OCI-LY7 (cell line): Measurements from ENCODE around the gene ZIC2. TPM values are rescaled to one million over a fixed set of nuclear protein-coding genes. Genes with fewer than 3 reads are reported as not detected.

ENCODE experiments used
- BruUV-seq: library from RNA; stranded (reverse); fragments of 400-500 nt; replicated peaks from 2 replicates; lab custom pipeline; 2021; lab: Mats Ljungman, UMichigan
- CTCF ChIA-PET: fragments of 300-600 bp; sonication (Branson Sonifier 250); formaldehyde crosslinking; loops from one replicate; lab custom pipeline; 2022; ENCODE audit warnings: antibody characterized with exemption; ENCODE audit not compliant: unreplicated experiment; lab: Charles Lee
- POLR2A ChIA-PET: fragments of 300-600 bp; sonication (Branson Sonifier 250); formaldehyde crosslinking; loops from one replicate; lab custom pipeline; 2022; ENCODE audit warnings: antibody characterized with exemption; lab: Charles Lee
- DNase-seq: peaks from one replicate; pipeline ENCODE4 v3.0.0-alpha.2; 2015; ENCODE audit warnings: low spot score
- H2AFZ ChIP-seq: fragments of 200-600 bp; sonication (generic), shearing (Covaris generic); 2 replicates; pipeline ENCODE4 v1.6.1; 2014; ENCODE audit warnings: mild to moderate bottlenecking, antibody characterized with exemption, low read length, moderate library complexity
- H3K27ac ChIP-seq: fragments of 200-600 bp; sonication (generic); 2 replicates; pipeline ENCODE4 v1.5.1; 2014; ENCODE audit warnings: mixed run types, low read depth, mild to moderate bottlenecking, moderate library complexity, low read length, inconsistent platforms; ENCODE audit not compliant: poor library complexity, severe bottlenecking
- H3K36me3 ChIP-seq: fragments of 200-600 bp; sonication (generic); 2 replicates; pipeline ENCODE4 v1.6.1; 2014; ENCODE audit warnings: mild to moderate bottlenecking, antibody characterized with exemption, low read length, moderate library complexity, mixed read lengths; ENCODE audit not compliant: insufficient read depth
- H3K4me1 ChIP-seq: fragments of 200-600 bp; sonication (generic); 2 replicates; pipeline ENCODE4 v1.5.1; 2014; ENCODE audit warnings: mild to moderate bottlenecking, low read length; ENCODE audit not compliant: insufficient read depth, poor library complexity, severe bottlenecking
- H3K4me2 ChIP-seq: fragments of 200-600 bp; sonication (generic); 2 replicates; pipeline ENCODE4 v1.6.1; 2014; ENCODE audit warnings: mild to moderate bottlenecking, low read length
- H3K4me3 ChIP-seq: fragments of 200-600 bp; sonication (generic); 2 replicates; pipeline ENCODE4 v1.5.1; 2014; ENCODE audit warnings: mild to moderate bottlenecking, low read depth, low read length; ENCODE audit not compliant: poor library complexity, severe bottlenecking
- H3K79me2 ChIP-seq: fragments of 200-600 bp; sonication (generic); 2 replicates; pipeline ENCODE4 v1.6.1; 2016; ENCODE audit warnings: low read depth, mild to moderate bottlenecking, low read length, moderate library complexity, mixed read lengths; ENCODE audit not compliant: insufficient read depth
- H3K9me2 ChIP-seq: fragments of 200-600 bp; sonication (generic); 2 replicates; pipeline ENCODE4 v1.6.1; 2016; ENCODE audit warnings: mild to moderate bottlenecking, low read length, mixed read lengths; ENCODE audit not compliant: insufficient read depth
- H3K9me3 ChIP-seq: fragments of 200-600 bp; sonication (generic); 2 replicates; pipeline ENCODE4 v1.6.1; 2014; ENCODE audit warnings: mild to moderate bottlenecking, mixed run types, low read length, mixed read lengths
- H4K20me1 ChIP-seq: fragments of 200-600 bp; sonication (generic); 2 replicates; pipeline ENCODE4 v1.6.1; 2014; ENCODE audit warnings: mild to moderate bottlenecking, antibody characterized with exemption, low read length, moderate library complexity, mixed read lengths; ENCODE audit not compliant: insufficient read depth
- EZH2phosphoT487 ChIP-seq: fragments of 200-600 bp; sonication (generic); IDR thresholded peaks from 2 replicates; pipeline ENCODE4 v1.6.1; 2018; ENCODE audit warnings: low read depth, borderline replicate concordance, mild to moderate bottlenecking, mixed run types, antibody characterized with exemption, low read length, moderate library complexity, mixed read lengths
- intact Hi-C: fragments of 100-400 bp; cut with micrococcal nuclease; formaldehyde crosslinking; loops from one replicate; pipeline ENCODE4 v1.10.0; 2022; ENCODE audit not compliant: unreplicated experiment
- total RNA-seq, 2 experiments: library from RNA; depleted of rRNA in 1 of 2; stranded (reverse); fragments of >200 nt in 1 of 2; shearing (Covaris generic) in 1 of 2; gene quantifications; 2 replicates each; pipeline ENCODE4 v1.2.3, GENCODE V29; 2014 to 2022
- TF ChIP-seq, protein P1 (sequence below): fragments of 200-600 bp; sonication (generic); conservative IDR thresholded peaks from 2 replicates; pipeline ENCODE4 v1.5.1; 2014; ENCODE audit warnings: mild to moderate bottlenecking, antibody characterized with exemption, low read length, moderate library complexity, mixed read lengths

ZIC2 gene
- total RNA-seq, 2 experiments from 2014 or later = not detected

DNA sequence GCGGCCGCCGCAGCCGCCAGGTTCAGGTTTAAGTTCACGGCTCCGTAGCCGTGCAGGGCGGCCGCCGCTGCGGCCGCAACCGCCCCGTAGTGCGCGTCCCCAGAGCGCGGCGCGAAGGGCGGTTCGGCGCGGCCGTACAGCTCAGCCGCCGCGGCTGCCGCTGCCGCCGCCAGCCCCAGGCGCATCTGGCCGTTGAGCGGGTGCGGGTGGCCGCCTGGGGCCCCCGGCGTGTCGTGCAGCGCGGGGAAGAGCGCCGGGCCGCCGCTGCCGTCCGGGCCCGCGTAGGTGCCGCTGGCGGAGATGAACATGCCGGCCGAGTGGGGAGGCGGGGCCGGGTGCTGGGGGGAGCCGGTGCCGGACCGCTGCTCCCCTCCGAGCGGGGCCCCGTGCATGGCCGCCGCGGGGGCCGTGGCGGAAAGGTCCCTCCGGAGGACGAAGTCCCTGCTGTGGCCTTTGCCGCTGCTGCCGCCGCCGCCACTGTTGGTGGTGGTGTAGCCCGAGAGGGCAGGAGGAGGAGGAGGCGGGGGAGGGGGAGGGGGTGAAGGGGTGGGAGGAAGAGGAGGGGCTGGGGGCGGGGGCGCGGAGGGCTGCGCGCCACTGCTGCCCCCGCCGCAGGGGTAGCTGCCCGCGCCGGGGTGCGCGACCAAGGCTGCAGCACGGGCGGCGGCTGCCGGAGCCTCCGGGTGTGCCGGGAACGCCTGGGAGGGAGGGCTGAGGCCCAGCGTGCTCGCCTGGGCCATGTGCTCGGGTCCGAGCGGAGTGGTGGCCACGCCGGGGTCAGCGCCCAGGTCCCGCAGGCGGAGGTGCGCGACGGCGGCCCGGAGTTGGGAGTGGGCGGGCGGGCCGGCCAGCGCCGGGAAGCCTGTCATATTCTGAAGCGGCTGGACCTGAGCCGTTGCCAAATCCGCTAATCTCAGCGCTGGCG, 10.7 kb upstream of the ZIC2 start:
- Histone ChIP-seq H3K9me3 (no peaks in the 10 kb centered on the region), H3K4me3 (no peak overlapping the region), H3K27ac (no peak overlapping the region), H2AFZ (no peak overlapping the region), H3K4me1 (no peaks in the 10 kb centered on the region), H3K9me2 (no peaks in the 10 kb centered on the region), H4K20me1 (no peaks in the 10 kb centered on the region), H3K79me2 (no peaks in the 10 kb centered on the region), H3K36me3 (no peaks in the 10 kb centered on the region), H3K4me2 (no peak overlapping the region)
- DNase-seq = no peak
- intact Hi-C loops = no loop called here
- TF ChIP-seq, protein P1, sequence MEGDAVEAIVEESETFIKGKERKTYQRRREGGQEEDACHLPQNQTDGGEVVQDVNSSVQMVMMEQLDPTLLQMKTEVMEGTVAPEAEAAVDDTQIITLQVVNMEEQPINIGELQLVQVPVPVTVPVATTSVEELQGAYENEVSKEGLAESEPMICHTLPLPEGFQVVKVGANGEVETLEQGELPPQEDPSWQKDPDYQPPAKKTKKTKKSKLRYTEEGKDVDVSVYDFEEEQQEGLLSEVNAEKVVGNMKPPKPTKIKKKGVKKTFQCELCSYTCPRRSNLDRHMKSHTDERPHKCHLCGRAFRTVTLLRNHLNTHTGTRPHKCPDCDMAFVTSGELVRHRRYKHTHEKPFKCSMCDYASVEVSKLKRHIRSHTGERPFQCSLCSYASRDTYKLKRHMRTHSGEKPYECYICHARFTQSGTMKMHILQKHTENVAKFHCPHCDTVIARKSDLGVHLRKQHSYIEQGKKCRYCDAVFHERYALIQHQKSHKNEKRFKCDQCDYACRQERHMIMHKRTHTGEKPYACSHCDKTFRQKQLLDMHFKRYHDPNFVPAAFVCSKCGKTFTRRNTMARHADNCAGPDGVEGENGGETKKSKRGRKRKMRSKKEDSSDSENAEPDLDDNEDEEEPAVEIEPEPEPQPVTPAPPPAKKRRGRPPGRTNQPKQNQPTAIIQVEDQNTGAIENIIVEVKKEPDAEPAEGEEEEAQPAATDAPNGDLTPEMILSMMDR = no peak
- TF ChIP-seq EZH2phosphoT487 = no peak
- ChIA-PET POLR2A (no interaction called here), CTCF (no interaction called here)
- no TSS peak for BruUV-seq

GRCh38 chr13:99971576-99972189, 9.9 kb upstream of the ZIC2 start, which contains the start of gene ZIC5:
Gene ZIC5, minus strand, starts transcription at chr13:99971767. Its CDS starts 164 bp downstream, at chr13:99971603.
- POLR2A ChIA-PET = no interaction called here
- BruUV-seq = no TSS peak

More at GRCh38 chr13:99971576-99972189, 9.9 kb upstream of the ZIC2 start, which contains the start of gene ZIC5:
- H3K9me3 ChIP-seq = no peaks in the 10 kb centered on the region
- intact Hi-C loops = no loop called here
- no peak within 1 kb of the TSS for H3K4me3 ChIP-seq
- H3K36me3 ChIP-seq = no peaks in the 10 kb centered on the region
- H4K20me1 ChIP-seq = no peaks in the 10 kb centered on the region
- no peaks in the 10 kb centered on the region for H3K4me1 ChIP-seq
- TF ChIP-seq, protein P1 = no peak
- no peak for TF ChIP-seq EZH2phosphoT487
- H3K27ac ChIP-seq = no peak within 1 kb of the TSS
- H2AFZ ChIP-seq = no peak within 1 kb of the TSS
- no peak within 1 kb of the TSS for H3K4me2 ChIP-seq
- no peaks in the 10 kb centered on the region for H3K79me2 ChIP-seq
- CTCF ChIA-PET = no interaction called here
- no peaks in the 10 kb centered on the region for H3K9me2 ChIP-seq
- DNase-seq = no peak
